Cerebellar cortex (tissue), 1 donor: ENCODE measurements around the gene SENP2.
"Not testable (repeated sequence)": the region's sequence is repeated elsewhere in the genome, so short reads cannot be mapped to it uniquely, and the experiment has no call there.

Experiments used
- DNase-seq: peaks from one replicate; pipeline ENCODE4 v3.0.0-alpha.2; 2015; ENCODE audit warnings: low spot score

SENP2 gene

GRCh38 chr3:185585859-185586685, at the start of gene SENP2:
Gene SENP2, plus strand, starts transcription at chr3:185586295. Its CDS starts 119 bp downstream, at chr3:185586414.
- DNase-seq, result peak; percentile 100

GRCh38 chr3:185537369-185537970, 48.6 kb upstream of the SENP2 start:
- DNase-seq, result no peak

GRCh38 chr3:185539934-185540333, 46.2 kb upstream of the SENP2 start:
- no peak for DNase-seq

- no peak for DNase-seq
Measured at GRCh38 chr3:185540695-185541094, 45.4 kb upstream of the SENP2 start.

GRCh38 chr3:185549122-185549521, 37.0 kb upstream of the SENP2 start:
- peak; percentile 33 for DNase-seq

- DNase-seq, result no peak
Measured at GRCh38 chr3:185549651-185550111, 36.4 kb upstream of the SENP2 start.

- no peak for DNase-seq
Measured at GRCh38 chr3:185552358-185552877, 33.7 kb upstream of the SENP2 start, which contains the start of gene LIPH. Gene LIPH, minus strand, starts transcription at chr3:185552588. Its CDS starts 117 bp downstream, at chr3:185552471.

- no peak for DNase-seq
Measured at GRCh38 chr3:185555101-185555501, 31.0 kb upstream of the SENP2 start.

GRCh38 chr3:185555860-185556347, 30.2 kb upstream of the SENP2 start:
- DNase-seq, result no peak

- DNase-seq, result not testable (repeated sequence)
Measured at GRCh38 chr3:185556640-185557039, 29.5 kb upstream of the SENP2 start.

GRCh38 chr3:185558395-185558794, 27.7 kb upstream of the SENP2 start:
- no peak for DNase-seq

GRCh38 chr3:185559706-185560090, 26.4 kb upstream of the SENP2 start:
- DNase-seq, result no peak

- DNase-seq, result no peak
Measured at GRCh38 chr3:185560676-185561075, 25.4 kb upstream of the SENP2 start.

GRCh38 chr3:185561374-185561943, 24.6 kb upstream of the SENP2 start:
- DNase-seq, result no peak

- no peak for DNase-seq
Measured at GRCh38 chr3:185561958-185562357, 24.1 kb upstream of the SENP2 start.

- no peak for DNase-seq
Measured at GRCh38 chr3:185572183-185572582, 13.9 kb upstream of the SENP2 start.

GRCh38 chr3:185575108-185575869, 10.8 kb upstream of the SENP2 start:
- peak; percentile 50 for DNase-seq

- no peak for DNase-seq
Measured at GRCh38 chr3:185582236-185582635, 3.9 kb upstream of the SENP2 start.

- no peak for DNase-seq
Measured at GRCh38 chr3:185582871-185583270, 3.2 kb upstream of the SENP2 start.

- DNase-seq, result no peak
Measured at GRCh38 chr3:185583925-185584324, 2.2 kb upstream of the SENP2 start.

- no peak for DNase-seq
Measured at GRCh38 chr3:185584686-185585085, 1.4 kb upstream of the SENP2 start.

GRCh38 chr3:185585518-185585858, 607 bp upstream of the SENP2 start:
- no peak for DNase-seq
